HG03066 (cell line): ENCODE results near the gene TFAP2D.

ENCODE experiments used
- ATAC-seq: cut with Tn5 transposase; IDR thresholded peaks from one replicate; pipeline ENCODE4 v1.9.1; 2021; ENCODE audit warnings: low read depth; ENCODE audit not compliant: unreplicated experiment

Gene TFAP2D

DNA sequence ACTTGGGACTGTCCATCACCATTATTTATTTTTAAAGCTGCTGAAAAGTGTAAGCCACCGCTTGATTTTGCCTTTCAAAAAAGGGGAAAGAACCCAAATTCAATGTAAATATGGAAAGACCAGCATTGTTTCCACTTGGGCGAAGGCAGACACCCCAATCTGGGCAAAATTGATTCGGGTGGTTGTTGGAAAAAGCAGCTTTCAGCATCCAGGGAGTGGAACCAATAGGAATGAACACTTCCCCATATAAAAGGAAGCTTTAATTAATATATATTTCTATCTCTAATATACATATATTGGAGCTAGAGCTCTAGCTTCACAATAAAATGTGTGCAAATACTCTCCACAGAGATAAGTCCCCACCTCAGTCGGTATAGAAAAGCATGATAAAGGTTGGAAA, at the start of gene TFAP2D:
Gene TFAP2D, plus strand, starts transcription at position 301 of the 400 bp plus-strand sequence. CDS start 530 bp downstream, outside the sequence.
- no peak for ATAC-seq

DNA sequence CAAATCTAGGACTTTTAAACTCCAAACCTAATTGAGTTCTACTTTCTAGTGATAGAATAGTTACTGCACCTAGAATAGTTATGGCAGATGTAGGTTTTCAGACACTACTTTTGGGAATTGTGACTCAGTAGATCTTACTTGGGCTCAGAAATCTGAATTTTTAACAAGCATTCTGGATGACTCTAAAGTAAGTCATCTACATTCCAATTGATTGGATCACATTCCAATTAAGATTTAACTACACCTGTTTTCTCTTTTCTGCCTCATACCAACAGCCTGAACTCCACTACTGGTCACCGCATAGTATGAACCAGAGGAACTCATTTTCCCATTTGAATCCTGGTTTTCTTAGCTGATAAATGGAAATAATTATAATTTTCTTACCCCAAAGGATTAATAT, 49.5 kb upstream of the TFAP2D start:
- no peak for ATAC-seq

DNA sequence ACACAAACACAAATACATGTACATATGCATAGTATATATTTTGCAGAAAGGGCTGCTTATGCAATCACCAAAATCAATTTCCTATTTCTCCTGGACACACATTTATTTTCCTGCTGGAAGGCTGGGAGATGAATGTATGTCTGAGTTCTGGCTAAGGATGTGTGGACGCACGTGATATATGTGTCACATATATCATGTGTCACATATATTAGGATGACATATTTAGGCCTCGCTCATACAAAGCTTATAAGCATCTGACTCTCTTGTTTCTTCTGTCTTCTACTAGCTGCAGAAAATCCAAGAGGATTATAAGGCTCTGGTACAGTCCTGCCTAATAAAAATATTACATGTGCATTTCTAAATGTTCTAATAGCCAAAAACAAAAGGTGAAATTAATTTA, 47.2 kb upstream of the TFAP2D start:
- ATAC-seq = no peak

DNA sequence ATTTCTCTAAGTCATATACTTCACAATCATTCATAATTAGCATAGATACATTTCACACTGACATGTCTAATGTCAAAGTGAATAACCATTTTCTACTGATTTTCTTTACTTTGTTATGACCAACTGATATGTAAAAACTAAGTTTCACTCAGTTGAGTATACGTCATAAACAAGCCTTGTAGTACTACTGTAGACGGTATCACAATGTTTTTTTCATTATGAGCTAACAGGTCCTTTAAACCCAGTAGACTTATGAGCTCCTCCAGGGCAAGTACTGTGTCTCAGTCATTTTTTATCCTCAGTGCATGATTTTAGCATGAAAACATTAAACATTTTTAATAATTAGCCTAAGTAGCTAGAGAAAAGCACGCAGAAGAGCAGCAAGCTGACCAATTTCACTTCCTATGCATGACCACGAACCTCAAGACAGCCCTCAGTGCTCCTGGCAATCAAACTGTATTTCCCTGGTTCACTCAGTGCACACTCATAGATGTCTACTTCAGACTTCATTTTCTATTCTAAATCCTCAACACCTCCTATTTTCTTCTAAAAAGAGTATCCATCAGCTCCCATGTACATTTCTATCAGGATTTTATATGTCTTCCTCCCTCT, 32.0 kb upstream of the TFAP2D start:
- ATAC-seq = no peak

DNA sequence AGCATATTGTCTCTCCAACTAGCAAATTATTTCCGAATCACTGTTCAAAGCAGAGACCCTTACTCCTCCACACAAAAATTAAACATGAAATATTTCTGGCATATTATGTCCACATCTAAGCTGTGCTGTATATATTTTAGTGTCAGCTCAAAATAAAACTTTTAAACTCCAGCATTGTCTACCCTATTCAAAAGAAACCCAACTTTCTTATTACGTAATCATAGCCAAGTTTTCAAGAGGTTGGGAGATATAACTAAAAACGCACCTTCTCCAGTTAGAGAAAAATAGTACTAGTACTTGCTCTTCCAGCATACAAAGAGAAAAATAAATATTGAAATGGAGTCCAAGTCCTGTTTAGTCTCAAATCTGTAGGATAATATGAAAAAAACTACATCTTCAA, 24.1 kb upstream of the TFAP2D start:
- ATAC-seq = no peak

DNA sequence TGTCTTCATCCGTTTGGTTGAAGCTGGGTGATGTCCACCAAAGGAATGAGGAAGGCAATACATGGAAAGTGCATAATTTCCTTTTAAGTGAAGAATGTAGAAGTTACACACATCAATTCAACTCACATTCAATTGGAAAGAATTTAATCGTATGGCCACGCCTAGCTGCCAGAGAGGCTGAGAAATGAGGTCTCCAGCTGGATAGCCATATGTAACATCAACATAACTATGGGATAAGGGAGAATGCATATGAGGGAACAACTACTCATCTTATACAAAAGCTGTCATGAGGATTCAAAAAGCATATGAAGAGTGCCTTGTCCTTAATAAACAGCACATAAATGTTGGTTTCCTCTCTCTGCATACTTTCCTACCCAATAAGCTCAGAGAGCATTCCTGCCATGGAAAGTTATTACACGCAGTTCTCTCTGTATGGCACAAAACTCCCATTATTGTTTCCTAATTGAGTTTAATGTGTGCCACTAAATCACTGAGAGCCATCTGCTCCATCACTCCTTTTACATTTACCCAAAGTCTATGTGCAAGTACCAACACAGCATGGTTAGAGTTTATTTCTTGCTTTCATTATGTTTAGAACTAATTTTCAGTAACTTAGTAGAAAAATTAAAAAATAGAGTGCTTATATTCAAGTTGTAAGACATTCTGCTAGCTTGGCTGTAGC, 21.4 kb upstream of the TFAP2D start:
- no peak for ATAC-seq

DNA sequence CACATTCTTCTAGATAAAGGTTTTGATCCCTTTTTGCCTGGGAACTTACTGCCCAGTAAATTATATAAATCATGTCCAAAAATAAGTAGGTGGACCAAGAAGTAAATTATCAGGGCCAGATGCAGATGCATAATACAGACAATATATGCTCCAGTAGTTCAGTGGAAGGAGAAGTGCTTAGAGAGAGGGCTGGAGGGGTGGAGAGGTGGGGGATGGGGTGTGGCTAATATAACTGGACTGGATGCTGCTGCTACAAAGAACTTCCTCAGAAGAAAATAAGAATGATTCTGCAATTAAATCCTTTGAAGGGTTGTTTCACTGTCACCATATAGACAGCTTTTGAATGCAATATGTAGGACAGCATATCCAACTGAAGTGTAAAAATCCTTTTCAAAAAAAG, 14.8 kb upstream of the TFAP2D start:
- no peak for ATAC-seq

DNA sequence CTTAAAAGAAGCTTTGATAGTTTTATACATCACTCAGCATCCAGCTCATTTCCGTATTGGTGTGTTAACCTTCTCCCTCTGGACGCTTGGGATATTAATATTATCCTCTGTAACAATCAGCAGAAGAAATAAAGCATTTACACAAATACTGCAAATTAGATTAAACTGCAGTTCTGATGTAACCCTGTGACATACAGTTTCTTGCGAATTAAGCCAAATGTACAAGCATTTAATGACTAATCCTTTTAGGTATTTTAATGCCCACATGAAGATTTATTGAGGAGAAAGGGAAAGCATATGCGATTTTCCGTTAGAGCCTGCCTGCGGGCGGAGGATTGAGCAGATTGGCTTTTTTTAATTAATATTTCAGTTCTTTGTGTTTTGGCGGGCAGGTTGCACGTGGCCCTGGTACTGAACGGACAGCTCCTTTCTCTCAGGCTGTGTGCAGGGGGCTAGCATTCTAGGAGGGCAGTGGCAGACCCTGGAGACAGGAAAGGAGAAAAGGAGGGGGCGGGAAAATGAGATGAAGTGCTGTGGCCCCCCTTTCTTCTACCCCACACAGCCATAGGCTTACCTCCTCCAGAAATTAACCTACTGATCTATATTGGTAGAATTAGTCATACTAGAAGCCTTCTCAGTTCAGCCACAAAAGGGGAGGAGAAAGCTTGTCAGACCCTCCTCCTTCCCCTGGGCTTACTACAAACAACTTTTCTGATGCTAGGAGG, 14.1 kb upstream of the TFAP2D start:
- ATAC-seq = no peak

DNA sequence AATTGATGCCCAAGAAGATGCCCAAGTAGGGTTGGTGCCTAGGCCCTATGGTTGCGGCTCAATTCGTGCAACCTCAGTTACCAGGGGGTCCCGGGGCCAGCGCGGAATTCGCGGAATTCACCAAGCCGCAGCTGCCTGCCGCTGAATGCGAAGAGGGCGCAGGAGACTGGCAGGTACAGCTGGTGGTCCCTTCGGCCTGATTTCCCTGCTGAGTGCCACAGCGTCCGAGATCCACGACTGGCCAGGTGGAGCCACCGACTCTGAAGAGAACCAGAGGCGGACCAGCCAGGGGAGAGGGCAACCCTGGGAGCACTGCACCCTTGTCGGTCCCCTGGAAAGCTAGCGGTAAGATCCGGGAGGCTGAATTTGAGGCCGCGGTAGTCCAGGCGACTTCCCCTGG, 6.8 kb upstream of the TFAP2D start:
- no peak for ATAC-seq

DNA sequence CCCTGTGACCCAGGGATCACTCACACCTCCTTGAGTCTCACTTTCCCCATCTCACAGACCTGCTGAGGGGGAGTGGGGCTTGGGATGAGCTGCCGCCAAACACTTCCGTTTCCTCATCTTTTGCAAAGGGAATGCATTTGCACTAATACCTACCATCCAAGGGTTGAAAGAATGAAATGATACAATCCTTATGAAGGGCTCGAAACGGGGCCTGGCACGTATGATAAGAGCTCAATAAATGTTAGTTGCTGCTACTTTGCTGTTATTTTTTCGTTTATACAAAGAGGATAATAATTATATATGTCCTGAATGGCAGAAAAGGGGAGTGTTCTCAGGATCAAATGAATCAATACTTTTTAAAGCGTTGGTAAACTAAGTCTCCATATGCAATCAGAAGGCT, 6.1 kb upstream of the TFAP2D start:
- no peak for ATAC-seq

DNA sequence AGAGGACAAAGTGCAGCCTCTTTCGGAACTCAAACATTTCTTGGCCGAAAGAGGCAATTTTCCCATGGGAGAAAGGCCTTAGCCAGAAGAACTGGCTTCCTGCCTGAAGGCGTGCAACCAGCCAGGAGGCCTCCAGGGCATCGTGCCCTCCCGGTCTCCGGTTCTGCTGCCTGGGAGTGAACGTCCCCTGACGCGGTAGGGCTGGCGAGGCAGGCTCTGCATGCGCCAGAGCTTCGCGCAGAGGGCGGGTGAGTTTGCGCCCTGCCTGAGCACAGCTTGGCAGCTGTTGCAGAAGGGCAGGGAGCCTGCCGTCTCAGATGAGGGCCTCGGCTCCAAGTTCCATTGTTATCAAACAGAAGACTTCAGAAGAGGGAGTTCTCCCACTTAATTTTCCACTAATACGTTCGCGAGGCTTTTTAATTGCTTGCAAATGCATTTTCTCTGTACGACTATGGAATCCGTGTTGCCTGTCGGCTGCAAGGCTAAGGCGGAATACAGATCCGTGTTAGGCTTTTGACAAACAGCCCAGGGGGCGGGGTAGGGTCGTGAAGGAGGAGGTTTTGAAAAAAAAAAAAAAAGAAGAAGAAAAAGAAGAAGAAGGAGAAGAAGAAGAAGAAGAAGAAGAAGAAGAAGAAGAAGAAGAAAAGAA, 5.5 kb upstream of the TFAP2D start:
- ATAC-seq = no peak

DNA sequence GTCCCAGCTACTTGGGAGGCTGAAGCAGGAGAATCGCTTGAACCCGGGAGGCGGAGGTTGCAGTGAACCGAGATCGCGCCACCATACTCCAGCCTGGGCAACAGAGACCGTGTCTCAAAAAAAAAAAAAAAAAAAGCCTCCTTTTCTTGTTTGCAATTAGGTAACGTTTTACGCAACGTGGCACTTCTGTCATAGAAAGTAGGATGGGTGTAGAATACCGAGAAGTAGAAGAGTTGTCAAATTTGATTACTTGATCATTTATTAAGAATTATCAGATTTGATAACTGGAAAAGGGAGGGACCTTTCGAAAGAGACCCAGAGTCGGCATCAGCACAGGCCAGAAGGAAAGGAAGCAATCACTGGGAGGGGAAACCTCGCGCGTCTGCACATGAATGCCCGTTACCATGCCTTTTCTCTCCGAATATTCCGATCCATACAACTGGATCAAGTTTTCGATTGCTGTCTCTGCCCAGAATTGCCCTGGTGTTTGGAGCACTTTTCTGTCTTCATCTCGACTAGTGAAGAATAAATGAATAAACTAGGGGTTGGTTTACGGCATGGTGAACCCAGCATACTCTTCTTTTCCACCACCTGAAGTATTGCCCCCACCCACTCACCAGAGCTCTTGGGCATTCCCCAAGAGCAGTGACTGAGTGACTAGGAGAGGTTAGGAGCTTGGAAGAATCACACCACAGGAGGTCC, 4.5 kb upstream of the TFAP2D start:
- no peak for ATAC-seq

DNA sequence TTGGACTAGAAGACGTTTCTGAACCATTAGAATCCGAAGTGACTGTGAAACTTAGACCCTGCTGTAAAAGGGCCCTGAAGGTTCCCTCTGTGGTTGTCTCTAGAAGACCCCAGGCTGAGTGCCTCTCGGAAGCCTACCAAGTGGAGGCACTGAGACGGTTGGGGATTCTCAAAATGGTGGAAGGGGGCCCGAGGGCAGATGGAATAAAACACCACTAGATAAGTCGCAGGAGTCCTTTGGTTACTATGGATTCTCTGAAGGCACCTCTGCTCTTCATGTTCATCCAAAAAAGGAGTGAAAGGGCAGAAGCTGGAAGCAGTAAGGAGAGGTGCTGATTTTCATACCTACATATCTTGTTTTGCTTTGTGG, 4.0 kb upstream of the TFAP2D start:
- no peak for ATAC-seq

DNA sequence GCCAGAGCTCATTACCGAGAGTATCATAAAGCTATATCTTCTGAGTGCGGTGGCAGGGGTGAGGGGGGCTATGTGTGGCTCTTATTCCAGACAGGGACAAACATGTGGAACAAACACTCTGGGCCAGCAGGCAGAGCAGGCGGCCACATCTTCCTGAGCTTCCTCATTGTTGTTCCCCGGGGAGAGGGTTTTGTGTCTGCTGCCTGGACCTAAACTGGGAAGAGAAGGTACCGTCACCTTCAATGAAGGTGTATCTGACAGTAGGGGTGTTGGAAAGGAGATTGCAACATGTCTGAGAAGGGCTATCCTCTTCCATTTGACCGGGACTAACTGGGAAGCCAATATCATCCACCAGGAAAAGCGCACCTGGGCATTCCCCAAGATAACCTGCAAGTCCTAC, 1.6 kb upstream of the TFAP2D start:
- no peak for ATAC-seq

DNA sequence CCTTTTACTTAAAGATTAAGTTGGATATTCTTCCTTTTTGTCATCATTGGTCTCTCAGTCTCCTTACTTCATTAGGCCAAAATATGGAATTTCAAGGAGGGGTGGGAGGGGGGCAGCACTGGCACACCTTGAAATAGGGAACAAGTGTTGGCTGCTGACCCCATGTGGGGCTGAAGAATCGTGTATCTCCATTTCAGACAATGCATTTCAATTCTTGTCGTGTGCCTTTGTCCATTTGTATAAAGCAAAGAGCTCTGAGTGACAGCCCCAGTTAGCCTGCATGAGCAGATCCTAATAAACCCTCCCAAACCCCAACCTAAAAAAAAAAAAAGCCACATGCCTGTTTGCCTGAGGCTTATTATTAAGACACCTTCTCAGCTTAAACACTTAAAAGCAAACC, 1.0 kb upstream of the TFAP2D start:
- ATAC-seq = no peak

DNA sequence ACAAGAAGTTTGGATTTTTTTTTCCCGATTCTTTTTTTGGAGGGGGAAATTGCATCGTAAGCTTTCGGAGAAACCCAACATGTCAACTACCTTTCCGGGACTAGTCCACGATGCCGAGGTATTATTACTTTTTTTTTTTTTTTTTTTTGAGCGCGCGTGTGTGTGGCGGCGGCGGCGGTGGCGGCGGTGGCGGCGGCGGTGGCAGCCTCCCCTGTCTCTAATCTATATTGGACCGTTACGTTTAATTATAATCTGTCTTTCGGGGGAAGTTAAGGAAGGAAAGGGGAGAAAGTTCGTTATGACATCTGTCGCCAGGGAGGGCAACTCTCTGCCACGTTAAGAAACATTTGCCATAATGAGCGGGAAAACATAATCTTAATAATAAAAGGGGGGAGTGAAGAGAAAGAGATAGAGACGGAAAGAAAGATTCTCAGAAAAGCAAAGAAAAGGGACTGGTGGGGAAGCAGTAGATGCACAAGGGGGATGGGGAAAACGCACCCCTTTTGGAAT, 706 bp downstream of the TFAP2D start:
- no peak for ATAC-seq

DNA sequence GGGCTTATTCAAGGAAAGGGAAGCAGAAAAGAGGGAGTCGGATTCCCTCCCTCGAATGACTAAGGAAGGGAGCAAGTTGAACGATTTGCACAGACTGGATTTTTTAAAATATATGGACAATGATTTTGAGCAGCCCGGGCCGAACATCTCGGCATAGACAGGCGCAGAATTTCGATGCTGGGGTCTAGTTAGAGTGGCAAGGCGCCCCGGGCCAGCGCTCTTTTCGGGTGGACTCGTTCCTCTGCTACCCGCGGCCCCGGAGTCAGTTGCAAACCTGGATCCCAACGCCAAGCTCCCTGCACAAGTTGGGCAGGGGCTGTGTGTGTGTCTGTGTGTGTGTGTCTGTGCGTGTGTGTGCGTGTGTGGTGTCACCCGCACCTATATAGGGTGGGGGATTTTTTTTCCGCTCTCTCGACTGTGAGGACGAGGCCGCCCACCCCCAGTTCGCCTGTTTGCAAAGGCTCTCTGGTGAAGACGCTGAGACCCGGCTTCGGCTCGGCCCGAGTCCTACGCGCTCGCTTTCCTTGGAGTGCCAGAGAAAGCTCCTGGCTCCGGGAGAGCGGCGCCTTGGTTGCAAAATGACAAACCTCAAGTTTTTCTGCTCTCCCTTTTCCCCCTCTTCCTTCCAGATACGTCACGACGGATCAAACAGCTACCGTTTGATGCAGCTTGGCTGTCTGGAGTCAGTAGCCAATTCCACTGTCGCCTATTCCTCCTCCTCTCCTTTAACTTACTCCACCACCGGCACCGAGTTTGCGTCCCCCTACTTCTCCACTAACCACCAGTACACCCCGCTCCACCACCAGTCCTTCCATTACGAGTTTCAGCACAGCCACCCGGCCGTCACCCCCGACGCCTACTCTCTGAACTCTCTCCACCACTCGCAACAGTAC, 1.4 kb downstream of the TFAP2D start:
- no peak for ATAC-seq

DNA sequence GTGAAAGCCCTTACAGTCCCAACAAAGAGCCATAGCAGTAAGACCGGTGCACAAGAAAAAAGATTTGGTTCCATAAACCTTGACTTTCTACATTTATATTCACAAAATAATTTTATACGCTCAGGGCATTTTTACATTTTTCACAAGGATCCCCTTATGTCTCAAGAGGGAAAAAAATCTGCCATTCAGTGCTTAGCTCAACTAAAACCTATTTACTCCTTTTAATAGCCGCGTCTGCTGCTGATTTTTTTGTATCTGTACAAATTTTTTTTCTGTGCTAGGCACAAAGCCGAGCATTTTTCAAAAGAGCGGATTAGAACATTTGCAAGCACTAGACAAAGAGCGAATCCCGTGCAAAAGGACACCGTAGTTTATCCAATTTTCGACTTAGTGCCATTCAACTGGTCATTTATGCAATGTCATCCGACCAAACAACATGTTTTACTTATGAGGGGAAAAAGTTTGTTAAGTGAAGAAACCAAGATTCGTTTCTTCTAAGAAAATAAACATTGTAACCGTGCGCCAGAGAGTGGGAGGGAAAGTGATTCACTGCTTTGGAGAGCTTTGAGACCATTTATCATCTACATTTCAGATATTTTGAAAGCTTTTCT, 3.7 kb downstream of the TFAP2D start:
- no peak for ATAC-seq

DNA sequence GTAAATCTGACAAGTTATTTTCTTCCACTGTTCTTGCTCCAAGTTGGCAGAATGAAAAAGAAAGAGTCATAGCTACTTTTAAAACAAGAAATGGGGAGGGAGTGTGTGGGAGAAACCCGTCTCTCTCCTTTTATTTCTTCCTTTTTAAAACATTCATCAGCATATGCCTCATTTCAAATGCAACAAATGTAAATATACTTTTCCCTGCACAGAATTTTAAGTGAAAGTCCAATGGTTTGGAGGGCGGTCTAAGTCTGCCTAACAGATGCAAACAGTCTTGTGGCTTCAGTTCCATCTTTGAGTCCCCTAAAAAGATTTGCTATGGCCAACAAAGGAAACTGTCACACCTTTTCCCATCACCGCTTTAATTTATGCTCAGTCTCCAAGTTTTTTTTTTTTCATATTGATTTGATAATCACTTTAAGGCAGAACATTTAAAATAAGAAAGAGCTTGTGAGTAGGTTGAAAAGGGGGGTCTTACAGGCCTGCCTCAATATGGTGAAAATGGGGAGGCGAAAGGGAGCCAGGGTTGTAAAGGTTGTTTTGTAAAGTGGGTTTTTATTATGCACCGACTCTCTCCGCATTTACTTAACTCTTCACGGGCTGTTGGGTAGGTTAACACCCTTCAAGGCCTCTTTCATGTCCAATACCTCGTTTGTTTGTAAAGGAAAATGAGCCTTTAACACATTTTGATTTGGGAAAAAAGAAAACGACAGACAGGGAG, 4.6 kb downstream of the TFAP2D start:
- no peak for ATAC-seq
